ENCODE results near the gene CD300LB.

Gene CD300LB

GRCh38 chr17:74542166-74542565 is 10.9 kb upstream of the CD300LB start:
- no peaks in the 10 kb centered on the region for H3K9me2 ChIP-seq (replicated peaks; ENCODE audit: insufficient read depth, low read length)
- H3K9ac ChIP-seq (ENCODE audit: low read length): no peak overlapping the region
- no peaks in the 10 kb centered on the region for H3K9me3 ChIP-seq (ENCODE audit: insufficient read depth, low read length)
- H2AFZ ChIP-seq (ENCODE audit: low read depth, low read length, severe bottlenecking): no peak overlapping the region
- no peak overlapping the region for H3K27ac ChIP-seq (ENCODE audit: low read depth, low read length)
- H3K4me2 ChIP-seq (ENCODE audit: low read depth, low read length, poor library complexity, severe bottlenecking): no peak overlapping the region
- no peaks in the 10 kb centered on the region for H3K79me2 ChIP-seq (ENCODE audit: insufficient read depth, low read length)
- H3K27me3 ChIP-seq (ENCODE audit: low read length): no peaks in the 10 kb centered on the region
- no peaks in the 10 kb centered on the region for H4K20me1 ChIP-seq (ENCODE audit: low read depth, low read length)
- TF ChIP-seq CTCF (IDR thresholded peaks at IDR 0.05; ENCODE audit: insufficient read depth, low read length, poor library complexity, severe bottlenecking) (no peak), EZH2phosphoT487 (conservative IDR thresholded peaks at IDR 0.05; ENCODE audit: low read length) (no peak)
- H3F3A ChIP-seq (ENCODE audit: insufficient read depth): no peaks in the 10 kb centered on the region
- H3K36me3 ChIP-seq (ENCODE audit: low read length): no peaks in the 10 kb centered on the region
- no peak overlapping the region for H3K4me3 ChIP-seq (ENCODE audit: insufficient read depth, low read length, poor library complexity, severe bottlenecking)

- Histone ChIP-seq H3K79me2 (ENCODE audit: insufficient read depth, low read length) (no peaks in the 10 kb centered on the region), H3K4me3 (ENCODE audit: insufficient read depth, low read length, poor library complexity, severe bottlenecking) (no peak overlapping the region), H3K9me3 (ENCODE audit: insufficient read depth, low read length) (no peaks in the 10 kb centered on the region), H3K27me3 (ENCODE audit: low read length) (no peaks in the 10 kb centered on the region), H3K36me3 (ENCODE audit: low read length) (no peaks in the 10 kb centered on the region), H3K9me2 (replicated peaks; ENCODE audit: insufficient read depth, low read length) (no peaks in the 10 kb centered on the region), H3K27ac (ENCODE audit: low read depth, low read length) (no peak overlapping the region), H2AFZ (ENCODE audit: low read depth, low read length, severe bottlenecking) (no peak overlapping the region), H3K9ac (ENCODE audit: low read length) (no peak overlapping the region), H3F3A (ENCODE audit: insufficient read depth) (no peaks in the 10 kb centered on the region), H3K4me2 (ENCODE audit: low read depth, low read length, poor library complexity, severe bottlenecking) (no peak overlapping the region), H4K20me1 (ENCODE audit: low read depth, low read length) (no peaks in the 10 kb centered on the region)
- TF ChIP-seq EZH2phosphoT487 (conservative IDR thresholded peaks at IDR 0.05; ENCODE audit: low read length) (no peak), CTCF (IDR thresholded peaks at IDR 0.05; ENCODE audit: insufficient read depth, low read length, poor library complexity, severe bottlenecking) (no peak)
Observed at GRCh38 chr17:74541176-74542111, 10.2 kb upstream of the CD300LB start.

DNA sequence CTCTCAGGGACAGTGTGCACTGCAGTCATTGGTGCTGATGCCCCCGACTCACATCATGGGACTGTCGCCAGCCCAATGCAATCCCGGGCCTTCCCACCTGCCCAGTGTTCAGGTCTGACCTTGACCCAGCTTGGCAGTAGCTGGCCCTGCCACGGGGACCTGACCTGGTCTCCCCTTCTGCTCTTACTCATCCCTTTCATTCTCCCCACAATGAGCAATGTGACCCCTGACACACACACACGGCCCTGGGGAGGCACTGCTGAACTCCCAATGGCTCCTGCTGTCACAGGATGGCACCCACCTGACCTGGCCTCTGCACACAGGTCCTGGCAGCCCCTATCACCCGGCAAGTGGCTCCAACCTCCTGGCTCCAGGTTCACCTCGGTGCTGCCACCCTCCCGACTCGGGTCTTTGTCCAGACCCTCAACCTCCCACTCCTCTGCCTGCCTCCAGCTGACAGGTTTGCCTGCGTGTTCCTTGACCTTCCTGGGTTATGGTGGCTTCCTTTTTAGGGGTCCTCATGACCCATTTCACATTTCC is 8.1 kb upstream of the CD300LB start:
- TF ChIP-seq EZH2phosphoT487 (conservative IDR thresholded peaks at IDR 0.05; ENCODE audit: low read length): no peak
- no peak for TF ChIP-seq CTCF (IDR thresholded peaks at IDR 0.05; ENCODE audit: insufficient read depth, low read length, poor library complexity, severe bottlenecking)
- no peaks in the 10 kb centered on the region for H3K9me3 ChIP-seq (ENCODE audit: insufficient read depth, low read length)

More for the DNA sequence above, 8.1 kb upstream of the CD300LB start:
- Histone ChIP-seq H3K4me2 (ENCODE audit: low read depth, low read length, poor library complexity, severe bottlenecking) (no peak overlapping the region), H3K36me3 (ENCODE audit: low read length) (no peaks in the 10 kb centered on the region), H3K27ac (ENCODE audit: low read depth, low read length) (no peak overlapping the region), H3K27me3 (ENCODE audit: low read length) (0 out of 2 replicates have a peak, but pooled peaks cover 3% of the 10 kb centered on the region), H3K9me2 (replicated peaks; ENCODE audit: insufficient read depth, low read length) (no peaks in the 10 kb centered on the region), H2AFZ (ENCODE audit: low read depth, low read length, severe bottlenecking) (no peak overlapping the region), H4K20me1 (ENCODE audit: low read depth, low read length) (no peaks in the 10 kb centered on the region), H3K9ac (ENCODE audit: low read length) (no peak overlapping the region), H3F3A (ENCODE audit: insufficient read depth) (no peaks in the 10 kb centered on the region), H3K79me2 (ENCODE audit: insufficient read depth, low read length) (no peaks in the 10 kb centered on the region), H3K4me3 (ENCODE audit: insufficient read depth, low read length, poor library complexity, severe bottlenecking) (no peak overlapping the region)

All from SU-DHL-6 (cell line).